HepG2 (cell line): ENCODE results near the gene METTL1. TPM values are rescaled to one million over a fixed set of nuclear protein-coding genes. Genes with fewer than 3 reads are reported as not detected.

Source experiments
- ASH2L ChIP-seq: fragments of 300-600, 200-600 bp; sonication (generic); IDR thresholded peaks from 2 replicates; pipeline ENCODE4 v1.7.0; 2017; ENCODE audit warnings: low read depth, mild to moderate bottlenecking, moderate library complexity, mixed read lengths, low read length; ENCODE audit not compliant: insufficient read length
- FOSL2 ChIP-seq: sonication (generic); formaldehyde crosslinking; IDR thresholded peaks from 2 replicates; pipeline ENCODE4 v1.4.0; 2020; ENCODE audit warnings: missing genetic modification reagents
- GPN1 ChIP-seq: sonication (generic); formaldehyde crosslinking; IDR thresholded peaks from 2 replicates; pipeline ENCODE4 v1.5.1; 2020; ENCODE audit warnings: missing genetic modification reagents, borderline replicate concordance
- NONO ChIP-seq, 2 experiments: fragments of 450-650 bp in 1 of 2; sonication (generic) in 1 of 2; formaldehyde crosslinking in 1 of 2; IDR thresholded peaks in 1 of 2; conservative IDR thresholded peaks in 1 of 2; 2 replicates each; pipeline versions ENCODE4 v1.6.1 to v1.8.0; 2017 to 2022; ENCODE audit warnings: mild to moderate bottlenecking in 1 of 2, missing genetic modification reagents in 1 of 2, moderate library complexity in 1 of 2
- RBAK ChIP-seq: sonication (generic); formaldehyde crosslinking; IDR thresholded peaks from 2 replicates; pipeline ENCODE4 v1.5.1; 2020; ENCODE audit warnings: mild to moderate bottlenecking, missing genetic modification reagents
- SALL2 ChIP-seq: sonication (generic); formaldehyde crosslinking; IDR thresholded peaks from 2 replicates; pipeline ENCODE4 v1.8.1; 2023; ENCODE audit warnings: mild to moderate bottlenecking, missing genetic modification reagents, inconsistent platforms
- SOX5 ChIP-seq: IDR thresholded peaks from 2 replicates; pipeline ENCODE4 v1.6.1; 2016; ENCODE audit warnings: borderline replicate concordance
- TP53 ChIP-seq: sonication (generic); formaldehyde crosslinking; conservative IDR thresholded peaks from 2 replicates; pipeline ENCODE4 v1.4.0; 2020; ENCODE audit warnings: missing genetic modification reagents
- ZNF460 ChIP-seq: sonication (generic); formaldehyde crosslinking; IDR thresholded peaks from 2 replicates; pipeline ENCODE4 v1.5.1; 2020; ENCODE audit warnings: missing genetic modification reagents, mild to moderate bottlenecking, borderline replicate concordance
- ZNF644 ChIP-seq: IDR thresholded peaks from 2 replicates; pipeline ENCODE4 v1.6.1; 2016; ENCODE audit warnings: low read depth
- ZNF724P ChIP-seq: sonication (generic); formaldehyde crosslinking; IDR thresholded peaks from 2 replicates; pipeline ENCODE4 v1.8.0; 2022; ENCODE audit warnings: missing genetic modification reagents, borderline replicate concordance
- ZNF83 ChIP-seq: sonication (generic); formaldehyde crosslinking; IDR thresholded peaks from 2 replicates; pipeline ENCODE4 v1.4.0; 2020; ENCODE audit warnings: missing genetic modification reagents, mild to moderate bottlenecking, borderline replicate concordance
- ZSCAN29 ChIP-seq: sonication (generic); formaldehyde crosslinking; conservative IDR thresholded peaks from 2 replicates; pipeline ENCODE4 v1.4.0; 2020; ENCODE audit warnings: mild to moderate bottlenecking, missing genetic modification reagents
- ZSCAN30 ChIP-seq: sonication (generic); formaldehyde crosslinking; IDR thresholded peaks from 2 replicates; pipeline ENCODE4 v1.5.0; 2020; ENCODE audit warnings: mild to moderate bottlenecking, missing genetic modification reagents
- polyA plus RNA-seq, 8 experiments: library from polyadenylated mRNA; depleted of rRNA in 3 of 8; stranded (reverse) in 7 of 8; unstranded in 1 of 8; fragments of >200 nt; fragmentation: Illumina TruSeq in 4 of 8; extraction: Trizol in 4 of 8; gene quantifications; 2 replicates each; pipeline versions ENCODE4 v1.2.1 to v1.2.3, GENCODE V29; 2011 to 2016; ENCODE audit warnings: low read depth in 4 of 8, missing spikeins in 1 of 8, mixed read lengths in 1 of 8; ENCODE audit not compliant: insufficient read depth in 1 of 8
- total RNA-seq, 5 experiments: library from RNA; depleted of rRNA; stranded (reverse); fragments of >200 nt; fragmentation: Illumina TruSeq; extraction: Trizol; gene quantifications; 2 replicates each; pipeline ENCODE4 v1.2.3, GENCODE V29; 2016; ENCODE audit warnings: low read depth in 1 of 5
- TF ChIP-seq, protein P1 (sequence below): sonication (generic); formaldehyde crosslinking; IDR thresholded peaks from 2 replicates; pipeline ENCODE4 v1.4.0; 2020; ENCODE audit warnings: mild to moderate bottlenecking, low read depth, missing genetic modification reagents
- TF ChIP-seq, protein P2 (sequence below): sonication (generic); formaldehyde crosslinking; IDR thresholded peaks from 2 replicates; pipeline ENCODE4 v1.9.0; 2021; ENCODE audit warnings: missing genetic modification reagents, borderline replicate concordance
- TF ChIP-seq, protein P3 (sequence below): IDR thresholded peaks from 2 replicates; pipeline ENCODE4 v1.6.1; 2018; ENCODE audit warnings: missing genetic modification reagents, mild to moderate bottlenecking, missing compliant biosample characterization
- TF ChIP-seq, protein P4 (sequence below): sonication (generic); formaldehyde crosslinking; IDR thresholded peaks from 2 replicates; pipeline ENCODE4 v1.8.0; 2022; ENCODE audit warnings: missing genetic modification reagents, mild to moderate bottlenecking, borderline replicate concordance
- TF ChIP-seq, protein P5 (sequence below): sonication (generic); formaldehyde crosslinking; IDR thresholded peaks from 2 replicates; pipeline ENCODE4 v1.4.0; 2020; ENCODE audit warnings: missing genetic modification reagents

Gene METTL1
- total and polyA plus RNA-seq, 2 of the 13 experiments (the other 11 are each of a cell fraction or from before 2014, with no cell fraction given): 34.7 to 36.9 TPM

DNA sequence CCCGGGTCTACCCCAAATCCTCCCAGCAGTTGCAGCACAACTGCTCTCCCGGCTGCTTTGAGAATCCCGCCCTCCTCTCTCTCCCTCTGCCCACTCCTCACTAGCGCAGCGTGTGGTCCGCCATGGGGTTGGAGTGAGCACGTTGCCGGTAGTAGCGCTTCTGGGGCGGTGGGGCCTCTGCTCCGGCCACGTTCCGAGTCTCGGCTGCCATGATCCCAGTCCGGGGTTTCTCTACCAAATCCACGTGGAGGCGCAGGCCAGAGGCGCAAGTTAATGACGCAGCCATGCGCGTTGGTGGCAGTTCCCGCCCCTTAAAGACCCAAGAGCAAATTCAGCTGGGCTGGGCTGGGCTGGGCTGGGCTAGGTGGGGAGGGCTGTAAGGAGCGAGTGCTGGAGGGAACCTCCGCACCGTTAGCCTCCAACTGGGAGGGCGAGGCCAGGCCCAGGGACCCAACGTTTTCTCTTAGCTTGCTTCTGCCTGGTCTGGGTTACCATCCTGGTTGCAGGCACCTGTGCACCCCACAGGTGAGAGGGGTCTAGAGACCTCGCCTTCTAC lies at the start of gene METTL1 (continued):
- TF ChIP-seq, protein P1, sequence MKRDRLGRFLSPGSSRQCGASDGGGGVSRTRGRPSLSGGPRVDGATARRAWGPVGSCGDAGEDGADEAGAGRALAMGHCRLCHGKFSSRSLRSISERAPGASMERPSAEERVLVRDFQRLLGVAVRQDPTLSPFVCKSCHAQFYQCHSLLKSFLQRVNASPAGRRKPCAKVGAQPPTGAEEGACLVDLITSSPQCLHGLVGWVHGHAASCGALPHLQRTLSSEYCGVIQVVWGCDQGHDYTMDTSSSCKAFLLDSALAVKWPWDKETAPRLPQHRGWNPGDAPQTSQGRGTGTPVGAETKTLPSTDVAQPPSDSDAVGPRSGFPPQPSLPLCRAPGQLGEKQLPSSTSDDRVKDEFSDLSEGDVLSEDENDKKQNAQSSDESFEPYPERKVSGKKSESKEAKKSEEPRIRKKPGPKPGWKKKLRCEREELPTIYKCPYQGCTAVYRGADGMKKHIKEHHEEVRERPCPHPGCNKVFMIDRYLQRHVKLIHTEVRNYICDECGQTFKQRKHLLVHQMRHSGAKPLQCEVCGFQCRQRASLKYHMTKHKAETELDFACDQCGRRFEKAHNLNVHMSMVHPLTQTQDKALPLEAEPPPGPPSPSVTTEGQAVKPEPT (CRISPR knock-in tag): peak; percentile 63; the same call in 1 of the 2 replicates
- TF ChIP-seq ZNF644: 0 out of 2 replicates have a peak, but pooled peaks have one; percentile 33
- TF ChIP-seq FOSL2 (CRISPR knock-in tag): no peak; the same call in 1 of the 2 replicates
- TF ChIP-seq, protein P2, sequence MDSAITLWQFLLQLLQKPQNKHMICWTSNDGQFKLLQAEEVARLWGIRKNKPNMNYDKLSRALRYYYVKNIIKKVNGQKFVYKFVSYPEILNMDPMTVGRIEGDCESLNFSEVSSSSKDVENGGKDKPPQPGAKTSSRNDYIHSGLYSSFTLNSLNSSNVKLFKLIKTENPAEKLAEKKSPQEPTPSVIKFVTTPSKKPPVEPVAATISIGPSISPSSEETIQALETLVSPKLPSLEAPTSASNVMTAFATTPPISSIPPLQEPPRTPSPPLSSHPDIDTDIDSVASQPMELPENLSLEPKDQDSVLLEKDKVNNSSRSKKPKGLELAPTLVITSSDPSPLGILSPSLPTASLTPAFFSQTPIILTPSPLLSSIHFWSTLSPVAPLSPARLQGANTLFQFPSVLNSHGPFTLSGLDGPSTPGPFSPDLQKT: no peak
- TF ChIP-seq, protein P3, sequence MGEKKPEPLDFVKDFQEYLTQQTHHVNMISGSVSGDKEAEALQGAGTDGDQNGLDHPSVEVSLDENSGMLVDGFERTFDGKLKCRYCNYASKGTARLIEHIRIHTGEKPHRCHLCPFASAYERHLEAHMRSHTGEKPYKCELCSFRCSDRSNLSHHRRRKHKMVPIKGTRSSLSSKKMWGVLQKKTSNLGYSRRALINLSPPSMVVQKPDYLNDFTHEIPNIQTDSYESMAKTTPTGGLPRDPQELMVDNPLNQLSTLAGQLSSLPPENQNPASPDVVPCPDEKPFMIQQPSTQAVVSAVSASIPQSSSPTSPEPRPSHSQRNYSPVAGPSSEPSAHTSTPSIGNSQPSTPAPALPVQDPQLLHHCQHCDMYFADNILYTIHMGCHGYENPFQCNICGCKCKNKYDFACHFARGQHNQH: peak; percentile 78
- no peak for TF ChIP-seq RBAK (CRISPR knock-in tag)
- peak; percentile 76 for TF ChIP-seq ZSCAN29 (CRISPR knock-in tag)
- TF ChIP-seq, protein P4, sequence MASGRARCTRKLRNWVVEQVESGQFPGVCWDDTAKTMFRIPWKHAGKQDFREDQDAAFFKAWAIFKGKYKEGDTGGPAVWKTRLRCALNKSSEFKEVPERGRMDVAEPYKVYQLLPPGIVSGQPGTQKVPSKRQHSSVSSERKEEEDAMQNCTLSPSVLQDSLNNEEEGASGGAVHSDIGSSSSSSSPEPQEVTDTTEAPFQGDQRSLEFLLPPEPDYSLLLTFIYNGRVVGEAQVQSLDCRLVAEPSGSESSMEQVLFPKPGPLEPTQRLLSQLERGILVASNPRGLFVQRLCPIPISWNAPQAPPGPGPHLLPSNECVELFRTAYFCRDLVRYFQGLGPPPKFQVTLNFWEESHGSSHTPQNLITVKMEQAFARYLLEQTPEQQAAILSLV (CRISPR knock-in tag): peak; percentile 78; the same call in 1 of the 2 replicates
- TF ChIP-seq, protein P5, sequence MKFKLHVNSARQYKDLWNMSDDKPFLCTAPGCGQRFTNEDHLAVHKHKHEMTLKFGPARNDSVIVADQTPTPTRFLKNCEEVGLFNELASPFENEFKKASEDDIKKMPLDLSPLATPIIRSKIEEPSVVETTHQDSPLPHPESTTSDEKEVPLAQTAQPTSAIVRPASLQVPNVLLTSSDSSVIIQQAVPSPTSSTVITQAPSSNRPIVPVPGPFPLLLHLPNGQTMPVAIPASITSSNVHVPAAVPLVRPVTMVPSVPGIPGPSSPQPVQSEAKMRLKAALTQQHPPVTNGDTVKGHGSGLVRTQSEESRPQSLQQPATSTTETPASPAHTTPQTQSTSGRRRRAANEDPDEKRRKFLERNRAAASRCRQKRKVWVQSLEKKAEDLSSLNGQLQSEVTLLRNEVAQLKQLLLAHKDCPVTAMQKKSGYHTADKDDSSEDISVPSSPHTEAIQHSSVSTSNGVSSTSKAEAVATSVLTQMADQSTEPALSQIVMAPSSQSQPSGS: peak; percentile 98
- TF ChIP-seq ZSCAN30: no peak
- peak; percentile 85 for TF ChIP-seq ASH2L
- peak; percentile 74 for TF ChIP-seq SALL2
- no peak for TF ChIP-seq NONO (IDR thresholded peaks at IDR 0.05)
- peak; percentile 92 for TF ChIP-seq NONO (CRISPR knock-in tag; conservative IDR thresholded peaks at IDR 0.05)
- TF ChIP-seq SOX5: peak; percentile 54; the same call in 1 of the 2 replicates
- TF ChIP-seq ZNF460 (CRISPR knock-in tag): no peak; the same call in 1 of the 2 replicates
- 0 out of 2 replicates have a peak, but pooled peaks have one; percentile 54 for TF ChIP-seq TP53 (CRISPR knock-in tag)
- TF ChIP-seq GPN1 (CRISPR knock-in tag): no peak
- peak; percentile 94 for TF ChIP-seq ZNF724P (CRISPR knock-in tag)
- TF ChIP-seq ZNF83: 0 out of 2 replicates have a peak, but pooled peaks have one; percentile 29
